ENCODE measurements around the gene EPHA3.

EPHA3 gene

DNA sequence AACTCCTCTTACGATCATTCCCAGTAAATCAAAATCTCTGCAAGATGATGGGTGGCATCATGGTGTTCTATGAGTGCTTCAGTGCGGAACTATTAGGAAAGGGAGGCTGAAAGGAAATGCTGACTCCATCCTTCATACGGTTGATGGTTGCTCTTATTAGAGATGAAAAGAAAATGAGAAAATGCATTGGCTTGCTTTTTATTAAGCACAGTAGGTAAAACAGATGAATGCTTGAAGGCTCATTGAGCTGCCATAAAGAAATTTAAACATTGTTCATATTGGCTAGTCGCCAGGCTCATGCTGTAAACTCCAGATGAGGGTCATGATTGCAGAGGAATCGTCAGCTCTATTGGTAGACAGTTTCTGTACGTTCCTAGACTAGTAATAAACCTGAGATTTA lies 115.8 kb downstream of the EPHA3 start:
- in situ Hi-C loops (cut with MboI; ENCODE audit: low sequenced_read_pairs): no loop called here

DNA sequence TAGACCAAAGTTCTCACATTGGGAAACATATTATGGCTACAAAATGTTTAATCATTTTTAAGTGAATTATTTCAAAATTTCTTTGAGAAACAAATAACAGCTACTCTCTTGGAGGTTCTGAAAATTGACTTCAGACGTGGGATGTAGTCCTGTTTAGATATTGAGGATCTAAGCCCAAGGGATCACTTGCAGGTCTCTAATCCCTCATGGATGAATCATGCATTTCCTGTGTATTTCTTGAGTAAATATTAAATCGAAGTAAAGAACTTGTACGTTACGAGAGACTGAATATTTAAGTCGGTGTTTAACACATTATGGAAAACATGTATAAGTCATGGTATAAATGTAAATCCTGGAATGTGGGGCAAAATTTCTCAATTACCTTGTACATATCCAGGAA lies 119.8 kb downstream of the EPHA3 start:
- in situ Hi-C loops (cut with MboI; ENCODE audit: low sequenced_read_pairs): no loop called here

DNA sequence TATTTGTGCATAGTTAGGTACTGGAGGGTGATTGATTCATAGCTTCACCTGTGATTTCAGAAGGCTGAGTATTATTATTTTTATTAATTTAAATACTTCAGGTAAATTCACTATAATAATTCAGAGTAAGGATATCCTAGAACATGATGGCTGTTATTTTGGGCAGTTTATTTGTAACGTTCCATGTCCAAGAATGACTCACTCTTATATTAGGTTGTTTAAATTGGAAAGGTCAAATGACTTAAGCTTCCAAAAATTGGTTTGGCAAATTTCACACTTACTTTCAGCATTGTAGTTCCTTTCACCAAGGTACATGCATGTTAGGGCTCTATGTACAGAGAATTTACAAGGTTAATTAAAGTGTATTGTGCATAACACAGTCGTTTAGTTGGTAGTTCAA lies 120.2 kb downstream of the EPHA3 start:
- in situ Hi-C loops (cut with MboI; ENCODE audit: low sequenced_read_pairs): no loop called here

DNA sequence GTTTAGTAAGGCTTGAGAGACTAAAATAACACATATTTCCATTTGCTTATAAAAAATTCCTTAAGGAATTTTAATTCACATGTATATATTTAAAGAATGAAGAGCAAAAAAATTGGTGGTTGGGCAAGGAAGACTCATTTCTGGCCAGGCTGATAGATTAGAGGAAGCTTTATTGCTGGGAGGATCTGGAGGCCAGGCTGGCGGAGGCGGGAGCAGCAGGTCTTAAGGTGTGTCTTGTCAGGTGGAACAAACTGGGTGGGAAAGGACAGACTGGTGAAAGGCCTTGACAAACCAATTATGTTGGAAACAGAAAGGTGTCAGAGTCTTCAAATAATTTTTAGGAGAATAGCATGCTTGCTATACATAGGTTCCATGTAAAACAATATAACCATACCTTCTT lies 124.7 kb downstream of the EPHA3 start:
- in situ Hi-C loops (cut with MboI; ENCODE audit: low sequenced_read_pairs): no loop called here

DNA sequence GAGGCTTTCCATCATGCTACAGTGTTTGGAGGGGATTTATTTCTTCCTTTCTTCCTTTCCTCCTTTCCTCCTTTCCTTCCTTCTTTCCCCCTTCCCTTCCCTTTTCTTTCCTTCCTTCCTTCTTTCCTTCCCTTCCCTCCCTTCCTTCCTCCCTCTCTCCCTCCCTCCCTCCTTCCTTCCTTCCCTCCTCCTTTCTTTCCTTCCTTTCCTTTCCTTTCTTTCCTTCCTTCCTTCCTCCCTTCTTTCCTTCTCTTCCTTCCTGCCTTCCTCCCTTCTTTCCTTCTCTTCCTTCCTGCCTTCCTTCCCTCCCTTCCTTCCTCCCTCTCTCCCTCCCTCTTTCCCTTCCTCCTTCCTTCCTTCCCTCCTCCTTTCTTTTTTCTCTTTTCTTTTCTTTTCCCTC lies 127.2 kb downstream of the EPHA3 start:
- in situ Hi-C loops (cut with MboI; ENCODE audit: low sequenced_read_pairs): no loop called here

DNA sequence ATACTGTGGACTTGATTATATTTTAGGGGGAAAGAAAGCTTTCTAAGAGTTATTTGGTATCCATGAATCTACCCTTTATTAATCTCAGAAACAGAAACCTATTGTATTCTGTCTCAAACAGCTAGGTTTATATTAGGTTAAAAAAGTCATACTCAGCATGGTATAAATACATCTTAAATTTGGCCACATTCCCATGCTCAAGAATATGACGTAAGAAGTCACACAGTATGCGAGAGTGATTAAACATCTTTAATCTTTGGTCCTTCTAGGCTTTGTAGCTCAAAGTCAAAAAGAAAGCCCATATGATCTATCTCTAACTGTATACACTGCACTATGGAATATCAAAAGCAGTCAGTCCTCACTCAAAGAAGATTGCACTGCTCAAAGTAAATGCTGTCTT lies 131.4 kb downstream of the EPHA3 start:
- in situ Hi-C loops (cut with MboI; ENCODE audit: low sequenced_read_pairs): no loop called here

DNA sequence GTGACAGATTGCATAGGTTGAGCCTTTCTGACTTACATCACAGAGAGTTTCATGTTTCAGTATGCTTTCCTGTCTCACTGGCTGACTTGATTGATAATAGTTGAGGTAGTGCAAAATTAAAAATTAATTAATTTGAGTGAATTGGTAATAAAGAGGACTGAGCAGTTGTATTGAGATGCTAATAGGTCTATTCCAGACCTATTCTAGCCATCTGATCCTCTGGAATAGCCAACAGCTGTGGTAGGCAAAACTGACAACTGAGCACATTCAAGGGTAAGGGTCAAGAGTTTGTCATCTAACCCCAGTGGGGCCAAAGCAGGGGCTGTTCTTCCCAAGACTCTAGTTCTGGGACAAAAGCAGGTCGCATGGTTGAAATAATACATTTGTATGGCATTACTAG lies 132.4 kb downstream of the EPHA3 start:
- in situ Hi-C loops (cut with MboI; ENCODE audit: low sequenced_read_pairs): no loop called here

DNA sequence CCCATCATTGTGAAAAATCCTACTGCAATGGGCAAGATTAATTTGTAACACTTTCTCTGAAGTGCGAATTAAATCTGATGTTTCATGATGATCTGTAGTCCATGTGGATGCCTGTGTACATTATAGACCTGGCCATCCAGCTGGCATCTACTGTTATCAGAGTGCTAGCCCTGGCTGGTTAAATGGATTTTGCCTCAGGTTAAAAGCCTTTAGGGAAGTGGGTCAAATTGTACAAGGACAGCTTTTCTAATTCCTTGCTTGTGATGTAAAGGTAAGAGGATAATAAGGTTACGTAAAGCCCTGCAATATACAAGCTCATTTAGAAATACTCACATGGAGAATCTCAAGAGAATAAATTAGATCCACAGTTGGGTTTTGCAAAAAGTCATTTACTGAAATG lies 138.2 kb downstream of the EPHA3 start:
- in situ Hi-C loops (cut with MboI; ENCODE audit: low sequenced_read_pairs): no loop called here

DNA sequence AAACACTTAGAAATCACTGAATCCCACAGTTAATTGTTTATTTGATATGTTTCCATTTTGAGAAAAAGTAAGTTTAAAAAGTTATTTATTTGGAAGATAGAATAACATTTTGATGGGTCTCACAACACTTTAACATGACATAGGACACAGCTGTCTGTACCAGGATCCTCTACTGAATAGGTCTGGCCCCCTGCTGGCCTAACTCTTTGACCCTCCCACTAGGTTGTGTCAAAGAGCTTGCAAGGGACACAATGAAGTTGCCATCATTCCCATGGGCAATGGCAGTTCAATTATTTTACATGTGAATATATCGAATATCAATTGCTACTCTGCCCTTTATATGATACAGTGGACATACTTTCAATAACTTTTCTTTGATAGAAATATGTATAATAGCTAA lies 138.9 kb downstream of the EPHA3 start:
- in situ Hi-C loops (cut with MboI; ENCODE audit: low sequenced_read_pairs): no loop called here

DNA sequence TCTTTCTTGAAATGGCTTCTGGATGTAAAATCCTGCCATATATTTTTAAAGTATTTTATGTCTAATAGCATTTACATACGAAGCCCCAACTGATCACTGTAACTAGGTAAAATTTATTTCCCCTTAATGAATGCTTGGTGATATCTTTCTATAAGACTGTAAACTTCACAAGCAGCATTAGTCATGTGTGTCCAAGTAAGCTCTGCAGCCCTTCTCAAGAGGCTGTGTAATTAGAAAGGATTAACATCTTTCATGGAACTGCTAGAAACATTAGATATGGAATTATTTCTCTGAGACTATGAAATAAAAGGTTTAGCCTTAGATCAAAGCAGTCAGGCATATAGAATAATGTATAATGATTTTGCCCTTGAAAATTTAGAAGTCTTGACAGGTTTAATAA lies 143.3 kb downstream of the EPHA3 start:
- in situ Hi-C loops (cut with MboI; ENCODE audit: low sequenced_read_pairs): no loop called here

DNA sequence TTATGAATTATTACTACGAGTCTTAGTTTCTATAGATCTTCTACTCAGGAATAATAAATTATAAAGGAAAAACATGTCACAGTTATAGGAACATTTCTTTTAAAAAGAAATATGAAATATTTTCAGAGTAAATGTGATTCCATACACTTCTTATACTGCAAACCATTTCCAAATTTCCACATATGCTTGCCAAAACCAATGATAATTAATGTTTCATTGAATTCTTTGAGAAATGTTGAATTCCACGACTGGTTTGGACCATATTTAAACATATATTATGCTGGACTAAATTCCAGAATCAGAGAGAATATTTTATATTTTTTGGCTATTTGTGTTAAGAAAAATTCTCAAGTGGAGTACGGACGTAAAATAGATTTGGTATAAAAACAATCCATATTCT lies 144.6 kb downstream of the EPHA3 start:
- in situ Hi-C loops (cut with MboI; ENCODE audit: low sequenced_read_pairs): no loop called here

DNA sequence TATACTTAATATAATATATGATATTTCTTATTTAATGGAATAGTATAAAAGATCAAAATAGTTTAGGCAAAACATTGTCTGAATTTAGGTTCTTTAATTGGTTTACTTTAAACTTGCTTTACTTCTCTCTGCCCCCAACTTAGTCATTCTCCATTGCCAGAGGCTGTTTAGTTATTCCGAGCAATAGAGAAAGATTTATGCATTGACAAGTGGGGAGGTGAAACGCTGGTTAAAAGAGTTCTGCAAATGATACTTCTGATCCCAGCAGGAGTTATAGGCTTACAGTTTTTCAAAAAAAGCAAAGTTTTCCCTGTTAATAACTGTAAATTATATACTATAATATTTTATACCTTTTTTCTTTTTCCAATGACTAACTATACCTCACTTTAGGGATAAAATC lies 145.4 kb downstream of the EPHA3 start:
- in situ Hi-C loops (cut with MboI; ENCODE audit: low sequenced_read_pairs): no loop called here

DNA sequence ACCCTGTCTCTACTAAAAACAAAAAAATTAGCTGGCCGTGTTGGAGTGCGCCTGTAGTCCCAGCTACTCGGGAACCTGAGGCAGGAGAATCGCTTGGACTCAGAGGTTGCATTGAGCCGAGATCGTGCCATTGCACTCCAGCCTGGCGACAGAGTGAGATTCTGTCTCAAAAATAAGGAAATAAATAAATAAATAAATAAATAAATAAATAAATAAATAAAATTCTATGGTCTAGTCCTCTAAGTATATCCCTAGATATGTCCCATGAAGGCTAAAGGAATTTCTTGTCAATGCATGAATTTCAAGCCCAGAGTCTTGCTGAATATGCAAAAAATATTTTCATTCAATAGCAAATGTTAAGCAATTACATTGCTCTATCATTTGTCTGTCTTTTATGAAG lies 149.0 kb downstream of the EPHA3 start:
- in situ Hi-C loops (cut with MboI; ENCODE audit: low sequenced_read_pairs): no loop called here

DNA sequence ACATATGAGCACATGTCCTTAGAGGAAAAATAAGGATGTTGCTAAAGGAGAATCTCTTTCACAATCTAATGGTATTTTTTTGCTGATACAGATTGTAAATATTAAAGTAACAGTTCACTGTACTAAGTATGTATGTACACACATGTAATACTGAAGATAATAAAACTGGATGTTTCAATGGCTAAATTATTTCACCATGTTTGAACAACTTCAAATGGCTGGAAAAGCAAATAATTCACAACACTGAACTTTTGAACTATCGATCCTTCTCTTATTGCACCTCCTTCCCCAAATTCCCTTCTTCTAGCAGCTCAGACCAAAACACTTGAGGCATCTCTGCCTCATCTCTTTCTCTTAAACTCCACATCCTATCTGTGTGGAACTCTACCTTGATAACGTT lies 149.5 kb downstream of the EPHA3 start:
- in situ Hi-C loops (cut with MboI; ENCODE audit: low sequenced_read_pairs): no loop called here

DNA sequence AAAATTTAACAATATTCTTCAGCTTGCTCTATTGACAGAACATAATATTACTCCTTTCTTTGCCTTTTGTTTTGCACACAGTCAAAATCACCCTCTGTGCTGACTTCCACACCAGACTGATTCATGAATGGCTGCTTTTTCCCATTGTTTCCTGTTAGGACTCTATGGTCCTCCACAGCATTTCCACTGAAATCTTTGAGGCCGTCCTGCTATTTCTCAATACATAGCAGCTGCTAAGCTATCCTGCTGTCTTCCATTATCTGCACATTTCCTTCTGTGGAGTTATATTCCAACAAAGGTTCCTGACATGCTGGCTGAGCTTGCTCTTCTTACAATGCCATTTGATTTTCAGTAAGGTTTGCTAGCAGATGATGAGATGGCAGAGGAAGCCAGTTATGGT lies 153.3 kb downstream of the EPHA3 start:
- in situ Hi-C loops (cut with MboI; ENCODE audit: low sequenced_read_pairs): no loop called here

DNA sequence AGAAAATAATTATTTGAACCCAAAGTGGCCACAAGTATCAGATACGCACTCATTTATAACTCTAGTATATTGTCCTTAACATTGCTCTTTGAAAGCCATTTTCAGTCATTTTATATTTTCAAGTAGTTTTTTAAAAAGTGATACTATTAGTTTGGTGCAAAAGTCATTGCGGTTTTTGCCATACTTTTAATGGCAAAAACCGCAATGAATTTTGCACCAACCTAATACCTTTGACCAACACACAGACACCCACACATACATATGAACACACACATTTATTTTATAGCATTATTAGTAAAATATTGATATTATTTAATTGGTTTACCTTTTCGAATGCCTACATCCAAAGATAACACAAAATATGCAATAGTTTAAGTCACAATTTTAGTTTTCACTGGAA lies 154.3 kb downstream of the EPHA3 start:
- in situ Hi-C loops (cut with MboI; ENCODE audit: low sequenced_read_pairs): no loop called here

DNA sequence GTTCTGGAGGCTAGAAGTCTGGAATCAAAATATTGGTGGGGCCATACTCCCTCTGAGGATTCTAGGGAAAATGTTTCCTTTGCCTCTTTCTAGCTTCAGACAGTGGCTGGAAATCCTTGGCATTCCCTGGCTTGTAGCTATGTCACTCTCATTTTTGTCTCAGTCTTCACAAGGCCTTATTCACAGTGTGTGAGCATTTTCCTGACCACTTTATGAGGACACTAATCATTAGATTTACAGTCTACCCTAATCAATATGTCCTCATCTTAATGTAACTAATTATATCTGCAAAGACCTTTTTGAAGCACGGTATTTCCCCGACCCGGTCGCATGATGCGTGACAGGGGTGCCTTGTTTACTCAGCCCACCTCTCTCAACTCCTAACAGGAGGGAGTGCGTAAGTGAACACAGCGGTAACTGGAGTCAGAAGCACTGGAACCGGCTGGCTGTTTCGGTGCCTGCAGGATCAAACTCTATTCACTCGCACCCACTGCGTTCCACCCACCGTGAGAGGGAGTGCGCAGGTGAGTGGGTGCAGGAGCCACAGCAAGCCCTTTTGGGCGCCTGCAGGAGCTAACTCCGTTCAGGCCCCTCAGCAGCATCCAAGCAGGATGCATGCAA lies 155.0 kb downstream of the EPHA3 start:
- in situ Hi-C loops (cut with MboI; ENCODE audit: low sequenced_read_pairs): no loop called here

DNA sequence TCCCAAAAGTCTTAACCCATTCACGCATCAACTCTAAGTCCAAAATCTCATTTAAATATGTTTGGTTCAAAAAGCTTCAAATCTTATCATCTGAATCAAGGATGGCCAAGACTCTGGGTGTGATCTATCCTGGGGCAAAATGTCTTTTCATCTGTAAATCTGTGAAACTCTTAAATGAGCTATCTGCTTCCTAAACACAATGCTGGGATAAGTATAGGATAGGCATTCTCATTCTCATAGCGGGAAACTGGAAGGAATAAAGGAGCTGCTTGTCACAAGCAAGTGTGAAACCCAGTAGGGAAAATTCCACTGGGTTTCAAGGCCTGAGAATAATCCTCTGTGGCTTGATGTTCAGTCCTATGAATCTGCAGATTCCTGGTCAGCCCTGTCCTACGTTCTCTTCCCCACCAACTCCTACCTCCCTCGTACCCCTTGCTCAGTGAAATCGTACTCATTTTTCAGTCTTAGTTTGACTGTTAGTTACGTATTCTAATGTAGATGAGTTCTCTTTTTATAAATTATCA lies 156.7 kb downstream of the EPHA3 start:
- in situ Hi-C loops (cut with MboI; ENCODE audit: low sequenced_read_pairs): no loop called here

DNA sequence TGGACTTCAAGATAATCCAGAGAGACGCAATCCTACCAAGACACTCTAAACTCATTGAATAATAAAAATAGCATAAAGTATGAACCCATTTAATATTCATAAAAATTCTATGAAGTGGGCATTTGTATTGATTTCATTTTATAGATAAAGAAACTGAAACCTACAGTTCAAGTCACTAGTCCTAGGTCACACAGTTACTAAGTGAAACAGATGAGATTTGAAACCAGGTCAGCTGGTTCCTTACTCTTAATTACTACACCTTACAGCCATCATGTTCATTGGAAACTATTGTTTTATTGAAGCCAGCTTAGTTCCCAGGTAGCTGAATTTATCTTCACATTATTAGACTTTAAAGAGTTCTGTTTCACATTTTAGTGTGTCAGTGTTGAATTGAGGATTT lies 158.7 kb downstream of the EPHA3 start:
- in situ Hi-C loops (cut with MboI; ENCODE audit: low sequenced_read_pairs): no loop called here

DNA sequence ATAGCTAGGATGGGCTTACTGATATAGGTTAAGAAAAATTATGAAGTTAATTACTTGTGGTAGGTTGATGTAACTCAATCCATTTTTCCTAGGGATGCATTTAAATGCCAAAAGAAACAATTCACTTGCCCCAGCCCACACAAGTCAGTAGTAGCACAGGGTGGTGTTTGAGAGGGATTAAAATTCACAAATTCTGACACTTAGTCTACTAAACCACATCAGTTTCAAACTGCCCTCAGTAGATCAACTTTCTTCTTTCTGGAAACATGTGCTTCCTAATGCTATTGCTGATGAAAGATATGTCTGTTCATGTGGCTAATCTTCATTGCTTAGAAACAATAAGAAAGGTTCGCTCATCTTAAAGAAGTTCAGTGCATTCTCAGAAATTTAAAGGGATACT lies 160.6 kb downstream of the EPHA3 start:
- in situ Hi-C loops (cut with MboI; ENCODE audit: low sequenced_read_pairs): no loop called here

DNA sequence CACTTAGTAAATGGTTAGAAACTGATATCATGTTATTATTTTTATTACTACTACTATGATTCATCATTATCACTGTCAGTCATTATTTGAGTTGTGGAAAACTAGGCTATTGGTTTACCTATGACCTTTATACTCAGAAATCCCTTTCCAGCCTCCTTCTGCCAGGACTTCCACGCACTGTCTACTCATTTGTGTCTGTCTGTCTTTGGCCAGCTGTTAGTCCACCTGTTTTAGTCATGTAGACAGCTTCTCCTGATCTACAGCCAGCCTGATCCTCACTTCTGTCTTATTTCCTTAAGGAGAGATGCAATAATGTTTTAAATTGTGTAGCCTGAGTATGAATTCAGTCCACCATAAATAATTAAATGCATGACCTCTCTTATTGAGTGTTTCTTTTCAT lies 162.8 kb downstream of the EPHA3 start:
- in situ Hi-C loops (cut with MboI; ENCODE audit: low sequenced_read_pairs): no loop called here

DNA sequence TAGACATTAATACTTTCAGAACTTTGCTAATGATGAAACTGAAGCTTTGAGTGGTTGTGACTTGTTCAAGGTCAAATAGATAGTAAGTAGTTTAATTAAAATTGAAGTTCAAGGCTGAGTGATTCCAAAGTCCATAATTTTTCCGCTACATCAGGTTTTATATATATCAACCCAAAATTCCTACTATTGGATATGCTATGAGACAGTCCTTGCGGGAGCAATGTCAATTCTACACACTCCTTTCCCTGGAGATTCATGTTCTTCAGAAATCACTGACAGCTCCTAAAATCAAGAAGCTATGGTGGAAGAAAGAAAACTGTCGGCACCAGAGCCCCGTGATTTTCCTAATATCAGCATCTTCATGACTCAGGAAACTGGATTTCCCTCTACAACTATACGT lies 167.6 kb downstream of the EPHA3 start:
- in situ Hi-C loops (cut with MboI; ENCODE audit: low sequenced_read_pairs): no loop called here

DNA sequence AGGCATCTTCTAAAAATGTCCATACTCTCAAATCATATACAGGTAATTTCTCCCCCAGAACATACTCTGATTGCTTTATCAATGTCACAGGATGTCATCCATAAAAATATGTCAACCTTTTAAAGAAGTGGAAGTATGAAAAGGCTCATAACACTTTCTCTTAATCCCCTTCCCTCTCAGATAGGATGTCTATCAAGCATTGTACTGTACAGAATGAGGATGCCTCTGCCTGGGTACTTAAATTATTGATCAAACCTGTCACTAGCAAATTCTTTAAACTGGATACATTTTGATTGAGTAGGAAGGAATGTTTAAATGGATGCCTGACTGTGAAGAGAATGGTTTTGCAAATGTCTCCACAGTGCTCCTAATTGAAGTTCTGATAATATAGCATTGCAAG lies 168.7 kb downstream of the EPHA3 start:
- in situ Hi-C loops (cut with MboI; ENCODE audit: low sequenced_read_pairs): no loop called here
